Endothelial cell of umbilical vein (primary cell): ENCODE measurements around the gene B4GALNT1. TPM values are rescaled to one million over a fixed set of nuclear protein-coding genes. Genes with fewer than 3 reads are reported as not detected.

Experiments
- BruUV-seq: library from RNA; stranded (reverse); fragments of 400-500 nt; replicated peaks from 2 replicates; lab custom pipeline; 2021; lab: Mats Ljungman, UMichigan
- CTCF ChIA-PET: fragments of 300-600, 350-600 bp; sonication (Branson Sonifier 250); formaldehyde crosslinking; loops from one replicate; lab custom pipeline; 2021; ENCODE audit warnings: antibody characterized with exemption, inconsistent platforms; lab: Charles Lee
- POLR2A ChIA-PET: fragments of 300-600, 350-600 bp; sonication (Branson Sonifier 250); formaldehyde crosslinking; loops from one replicate; lab custom pipeline; 2021; ENCODE audit warnings: antibody characterized with exemption, inconsistent platforms; lab: Charles Lee
- DNase-seq: peaks from one replicate; pipeline ENCODE4 v3.0.0-alpha.2; 2011; ENCODE audit warnings: low read depth, low spot score
- FAIRE-seq: peaks from 2 replicates; lab custom pipeline; 2011; peaks lifted over from hg19 to GRCh38; lab: Jason Lieb, UNC
- H2AFZ ChIP-seq: 2 replicates; pipeline ENCODE4 v1.6.0; 2012; ENCODE audit warnings: low read depth, low read length, control low read depth, inconsistent platforms
- H3K27ac ChIP-seq: 2 replicates; pipeline ENCODE4 v1.5.1; 2011; ENCODE audit warnings: low read depth, mild to moderate bottlenecking, control low read depth, low read length, moderate library complexity; ENCODE audit not compliant: insufficient read depth
- H3K27me3 ChIP-seq, 2 experiments: 2 replicates each; pipeline versions ENCODE4 v1.6.0 to v1.6.1; 2011; ENCODE audit warnings: low read length in 2 of 2, mixed read lengths in 1 of 2; ENCODE audit not compliant: control insufficient read depth in 2 of 2, insufficient read depth in 2 of 2
- H3K36me3 ChIP-seq, 2 experiments: 2 replicates in 1 of 2; 3 replicates in 1 of 2; pipeline ENCODE4 v1.5.1; 2011; ENCODE audit warnings: low read length in 2 of 2, mild to moderate bottlenecking in 1 of 2, moderate library complexity in 1 of 2; ENCODE audit not compliant: control insufficient read depth in 2 of 2, insufficient read depth in 2 of 2; ENCODE audit errors: extremely low read depth in 1 of 2
- H3K4me1 ChIP-seq: 3 replicates; pipeline ENCODE4 v1.5.1; 2011; ENCODE audit warnings: mild to moderate bottlenecking, low read length; ENCODE audit not compliant: control insufficient read depth, insufficient read depth; ENCODE audit errors: extremely low read depth
- H3K4me2 ChIP-seq: 2 replicates; pipeline ENCODE4 v1.6.1; 2011; ENCODE audit warnings: low read length, control low read depth, mixed read lengths; ENCODE audit not compliant: insufficient read depth
- H3K4me3 ChIP-seq, 3 experiments: fragments of 200-600 bp in 1 of 3; sonication (generic), shearing (Covaris generic) in 1 of 3; replicated peaks in 1 of 3; 2 replicates each; pipeline ENCODE4 v1.5.1; 2011 to 2016; ENCODE audit warnings: control low read depth in 3 of 3, low read length in 3 of 3, mild to moderate bottlenecking in 2 of 3, inconsistent platforms in 1 of 3, low read depth in 1 of 3, moderate library complexity in 1 of 3; ENCODE audit not compliant: insufficient read depth in 1 of 3
- H3K79me2 ChIP-seq: 2 replicates; pipeline ENCODE4 v1.6.0; 2012; ENCODE audit warnings: low read length, inconsistent platforms; ENCODE audit not compliant: control insufficient read depth, insufficient read depth
- H3K9ac ChIP-seq: replicated peaks from 2 replicates; pipeline ENCODE3; 2011; ENCODE audit warnings: low read length, control low read depth; ENCODE audit not compliant: insufficient read depth; ENCODE audit errors: extremely low read depth
- H3K9me1 ChIP-seq: replicated peaks from 3 replicates; pipeline ENCODE4 v1.6.0; 2011; ENCODE audit warnings: mild to moderate bottlenecking, low read length; ENCODE audit not compliant: control insufficient read depth, insufficient read depth; ENCODE audit errors: extremely low read depth
- H3K9me3 ChIP-seq: replicated peaks from 2 replicates; pipeline ENCODE4 v1.5.1; 2012; ENCODE audit warnings: low read length, inconsistent platforms; ENCODE audit not compliant: control insufficient read depth, insufficient read depth
- H4K20me1 ChIP-seq: replicated peaks from 2 replicates; pipeline ENCODE3; 2011; ENCODE audit warnings: mild to moderate bottlenecking, low read length; ENCODE audit not compliant: control insufficient read depth, insufficient read depth; ENCODE audit errors: extremely low read depth
- CTCF ChIP-seq, 2 donors: IDR thresholded peaks; 1 replicate in 1 of 2; 2 replicates in 1 of 2; pipeline ENCODE4 v1.5.1; 2011; ENCODE audit warnings: low read length in 2 of 2, mild to moderate bottlenecking in 2 of 2, moderate library complexity in 2 of 2, control low read depth in 1 of 2, inconsistent platforms in 1 of 2, low read depth in 1 of 2; ENCODE audit not compliant: insufficient read depth in 1 of 2; ENCODE audit errors: extremely low read depth in 1 of 2
- EZH2 ChIP-seq: IDR thresholded peaks from 2 replicates; pipeline ENCODE4 v1.6.1; 2012; ENCODE audit warnings: borderline replicate concordance, low read depth, mild to moderate bottlenecking, moderate library complexity, low read length, inconsistent platforms; ENCODE audit not compliant: severe bottlenecking
- FOS ChIP-seq: IDR thresholded peaks from 2 replicates; pipeline ENCODE4 v1.6.1; 2011; ENCODE audit warnings: mild to moderate bottlenecking, low read length, moderate library complexity, borderline replicate concordance; ENCODE audit not compliant: insufficient read depth
- GATA2 ChIP-seq: IDR thresholded peaks from 2 replicates; pipeline ENCODE4 v1.7.0; 2011; ENCODE audit warnings: low read depth, mild to moderate bottlenecking, moderate library complexity, mixed read lengths, low read length; ENCODE audit not compliant: insufficient read length, insufficient read depth
- JUN ChIP-seq: IDR thresholded peaks from 2 replicates; pipeline ENCODE4 v1.6.1; 2011; ENCODE audit warnings: borderline replicate concordance, low read depth; ENCODE audit not compliant: insufficient read length, insufficient read depth
- MAX ChIP-seq: IDR thresholded peaks from 2 replicates; pipeline ENCODE4 v1.6.1; 2011; ENCODE audit not compliant: insufficient read depth, insufficient read length
- MYC ChIP-seq: IDR thresholded peaks from one replicate; pipeline ENCODE4 v1.6.1; 2011; ENCODE audit warnings: mild to moderate bottlenecking, low read depth, low read length
- POLR2A ChIP-seq: IDR thresholded peaks from 2 replicates; pipeline ENCODE4 v1.6.1; 2012; ENCODE audit warnings: low read depth, mild to moderate bottlenecking, control low read depth, low read length
- POLR2AphosphoS5 ChIP-seq: IDR thresholded peaks from 2 replicates; pipeline ENCODE4 v1.6.1; 2012; ENCODE audit warnings: low read depth, mild to moderate bottlenecking, control low read depth, low read length, moderate library complexity; ENCODE audit not compliant: insufficient read depth
- dilution Hi-C: fragments of 300-500 bp; cut with MboI; formaldehyde crosslinking; loops from one replicate; pipeline ENCODE4 v1.15.0; 2019; ENCODE audit warnings: low sequenced_read_pairs; ENCODE audit not compliant: extremely low pct_ligation_motif_present
- intact Hi-C: fragments of 100-400 bp; cut with micrococcal nuclease; formaldehyde crosslinking; loops from one replicate; pipeline ENCODE4 v1.10.0; 2022
- polyA plus RNA-seq, 4 experiments: library from polyadenylated mRNA; depleted of rRNA in 3 of 4; stranded (reverse) in 3 of 4; unstranded in 1 of 4; fragments of >200 nt; gene quantifications; 2 replicates each; pipeline versions ENCODE4 v1.2.1 to v1.2.3, GENCODE V29; 2011 to 2012; ENCODE audit warnings: missing spikeins in 1 of 4
- total RNA-seq: library from RNA; stranded (reverse); gene quantifications from 2 replicates; pipeline ENCODE4 v1.2.3, GENCODE V29; 2021

B4GALNT1 gene
- total and polyA plus RNA-seq, 2 donors (not counting 3 experiments of a cell fraction or from before 2014, with no cell fraction given) = 0.33 to 0.35 TPM

- H4K20me1 ChIP-seq = no peaks in the 10 kb centered on the region
- DNase-seq (no peak), FAIRE-seq (no peak)
- BruUV-seq = no TSS peak
- TF ChIP-seq POLR2AphosphoS5 (no peak), GATA2 (no peak), MYC (no peak), FOS (no peak), CTCF (IDR thresholded peaks at IDR 0.05; ENCODE audit: extremely low read depth in 1 of 2, insufficient read depth in 1 of 2, low read depth in 1 of 2, low read length in 2 of 2) (no peak), POLR2A (no peak), MAX (no peak), EZH2 (no peak), JUN (no peak)
- H3K4me1 ChIP-seq = peaks cover 6% of the 10 kb centered on the region
- H3K9me1 ChIP-seq = no peaks in the 10 kb centered on the region
- H3K36me3 ChIP-seq = no peaks in the 10 kb centered on the region
- ChIA-PET CTCF (interaction anchor here (6.8 kb wide), 1 partner anchor 20 kb away, joined by 44 read pairs; no protein-coding TSS in a partner anchor), POLR2A (no interaction called here)
- H3K9me3 ChIP-seq = no peaks in the 10 kb centered on the region
- H3K79me2 ChIP-seq = no peaks in the 10 kb centered on the region
- no peak overlapping the region for H3K4me2 ChIP-seq
- H3K4me3 ChIP-seq = no peak overlapping the region
- H3K27me3 ChIP-seq = peaks cover 0 to 4% of the 10 kb centered on the region in 2 experiments
- dilution Hi-C loops = no loop called here
- no peak overlapping the region for H3K9ac ChIP-seq
- H2AFZ ChIP-seq = no peak overlapping the region
- intact Hi-C loops = loop anchor here (1.0 kb wide), 1 partner anchor 12 kb away; the partner anchor contains the start of gene PIP4K2C
- no peak overlapping the region for H3K27ac ChIP-seq
Measured at GRCh38 chr12:57603324-57603723, 29.7 kb downstream of the B4GALNT1 start.
